B cell (primary cell): ENCODE data around the gene ANTXR1. TPM values are rescaled to one million over a fixed set of nuclear protein-coding genes. Genes with fewer than 3 reads are reported as not detected.

Experiments
- ATAC-seq: fragments of 200-7000 bp; cut with Tn5 transposase; one replicate; pipeline ENCODE4 v1.10.0; 2021; ENCODE audit warnings: low read depth, mild to moderate bottlenecking, moderate number of reproducible peaks, moderate library complexity
- CTCF ChIA-PET: fragments of 350-600 bp; sonication (Branson Sonifier 250); formaldehyde crosslinking; loops from one replicate; lab custom pipeline; 2021; ENCODE audit warnings: antibody characterized with exemption, inconsistent platforms; lab: Charles Lee
- POLR2A ChIA-PET: fragments of 350-600 bp; sonication (Branson Sonifier 250); formaldehyde crosslinking; loops from one replicate; lab custom pipeline; 2021; ENCODE audit warnings: antibody characterized with exemption; lab: Charles Lee
- DNase-seq: peaks from one replicate; pipeline ENCODE4 v3.0.0; 2013
- H2AFZ ChIP-seq: 2 replicates; pipeline ENCODE4 v1.6.1; 2012; ENCODE audit warnings: mild to moderate bottlenecking, low read depth, low read length; ENCODE audit not compliant: insufficient read depth, poor library complexity, severe bottlenecking
- H3K27ac ChIP-seq, 2 donors: 1 replicate in 1 of 2; 2 replicates in 1 of 2; pipeline ENCODE4 v1.5.1; 2012 to 2013; ENCODE audit warnings: low read length in 2 of 2, mild to moderate bottlenecking in 2 of 2, moderate library complexity in 1 of 2
- H3K27me3 ChIP-seq, 4 experiments: fragments of 200-600 bp in 1 of 4; sonication (generic) in 1 of 4; replicated peaks in 1 of 4; 1 replicate in 2 of 4; 2 replicates in 2 of 4; pipeline versions ENCODE4 v1.6.1 to v1.7.0; 2013 to 2016; ENCODE audit warnings: low read length in 3 of 4, mild to moderate bottlenecking in 2 of 4, mixed read lengths in 1 of 4, moderate library complexity in 1 of 4; ENCODE audit not compliant: insufficient read depth in 4 of 4, control insufficient read depth in 3 of 4; ENCODE audit errors: control extremely low read depth in 1 of 4
- H3K36me3 ChIP-seq, 2 experiments: replicated peaks in 1 of 2; 1 replicate in 1 of 2; 2 replicates in 1 of 2; pipeline versions ENCODE4 v1.6.1 to v1.7.1; 2013; ENCODE audit warnings: low read length in 1 of 2; ENCODE audit not compliant: insufficient read depth in 2 of 2, control insufficient read depth in 1 of 2; ENCODE audit errors: control extremely low read depth in 1 of 2, extremely low read depth in 1 of 2
- H3K4me1 ChIP-seq, 2 donors: fragments of 200-600 bp in 1 of 2; sonication (generic) in 1 of 2; 1 replicate in 1 of 2; 2 replicates in 1 of 2; pipeline versions ENCODE4 v1.5.1 to v1.6.1; 2013 to 2017; ENCODE audit warnings: low read length in 2 of 2; ENCODE audit not compliant: control insufficient read depth in 2 of 2, insufficient read depth in 2 of 2
- H3K4me2 ChIP-seq: replicated peaks from 2 replicates; pipeline ENCODE3; 2012; ENCODE audit warnings: mild to moderate bottlenecking, low read depth, low read length; ENCODE audit not compliant: poor library complexity, severe bottlenecking
- H3K4me3 ChIP-seq, 5 experiments: fragments of 200-600 bp in 1 of 5; sonication (generic) in 1 of 5; 1 replicate in 3 of 5; 2 replicates in 2 of 5; pipeline versions ENCODE4 v1.5.1 to v1.7.0; 2011 to 2016; ENCODE audit warnings: low read length in 4 of 5, mild to moderate bottlenecking in 4 of 5, low read depth in 2 of 5, control low read depth in 1 of 5, moderate library complexity in 1 of 5; ENCODE audit not compliant: insufficient read depth in 1 of 5; ENCODE audit errors: control extremely low read depth in 1 of 5, extremely low read depth in 1 of 5
- H3K79me2 ChIP-seq: fragments of 200-600 bp; sonication (generic); one replicate; pipeline ENCODE4 v1.6.0; 2016; ENCODE audit warnings: low read length; ENCODE audit not compliant: control insufficient read depth, insufficient read depth
- H3K9ac ChIP-seq: fragments of 200-600 bp; sonication (generic); 2 replicates; pipeline ENCODE4 v1.6.1; 2017; ENCODE audit warnings: mild to moderate bottlenecking, low read length, moderate library complexity
- H3K9me3 ChIP-seq, 3 donors: one replicate each; pipeline versions ENCODE4 v1.6.1 to v1.7.1; 2013; ENCODE audit warnings: low read length in 2 of 3; ENCODE audit not compliant: control insufficient read depth in 2 of 3, insufficient read depth in 1 of 3; ENCODE audit errors: control extremely low read depth in 1 of 3
- H4K20me1 ChIP-seq: 2 replicates; pipeline ENCODE4 v1.6.0; 2012; ENCODE audit warnings: mild to moderate bottlenecking, low read length; ENCODE audit not compliant: insufficient read depth, control insufficient read depth, poor library complexity, severe bottlenecking
- H3K27ac Mint-ChIP-seq: one replicate; pipeline ENCODE4 v1.8.0; 2021; ENCODE audit warnings: mixed read lengths
- H3K27me3 Mint-ChIP-seq: one replicate; pipeline ENCODE4 v1.8.0; 2021; ENCODE audit warnings: mixed read lengths
- H3K4me1 Mint-ChIP-seq: one replicate; pipeline ENCODE4 v1.8.0; 2021; ENCODE audit warnings: mixed read lengths
- H3K4me3 Mint-ChIP-seq: one replicate; pipeline ENCODE4 v1.8.0; 2021; ENCODE audit warnings: mixed read lengths
- H3K9me3 Mint-ChIP-seq: one replicate; pipeline ENCODE4 v1.8.0; 2022; ENCODE audit warnings: mixed read lengths; ENCODE audit not compliant: insufficient read depth
- CTCF ChIP-seq: fragments of 200-600 bp; IDR thresholded peaks from one replicate; pipeline ENCODE4 v1.8.0; 2022; ENCODE audit warnings: antibody characterized with exemption, mild to moderate bottlenecking
- EZH2 ChIP-seq: IDR thresholded peaks from 2 replicates; pipeline ENCODE4 v1.6.1; 2012; ENCODE audit warnings: borderline replicate concordance, low read depth, mild to moderate bottlenecking, moderate library complexity, low read length; ENCODE audit not compliant: insufficient read depth, poor library complexity, severe bottlenecking
- WGBS: methylation state at CpG from one replicate; pipeline ENCODE4 v1.1.5; 2013; ENCODE audit warnings: missing lambda C conversion rate; ENCODE audit not compliant: insufficient coverage; 5-methylcytosine and 5-hydroxymethylcytosine counted together
- intact Hi-C: fragments of 100-400 bp; cut with micrococcal nuclease; formaldehyde crosslinking; loops from one replicate; pipeline ENCODE4 v1.10.0; 2022
- polyA plus RNA-seq: library from polyadenylated mRNA; depleted of rRNA; stranded (reverse); fragments of >200 nt; gene quantifications from 2 replicates; pipeline ENCODE4 v1.2.3, GENCODE V29; 2012
- total RNA-seq, 2 donors: library from RNA; stranded (reverse); fragments of 120-200 nt in 1 of 2; gene quantifications; 1 replicate in 1 of 2; 2 replicates in 1 of 2; pipeline versions ENCODE4 v1.2.3 to v1.2.4, GENCODE V29; 2013 to 2022

Gene ANTXR1
- total and polyA plus RNA-seq, 2 donors (not counting 1 experiment from before 2014, with no cell fraction given) = not detected

- no peak overlapping the region for H2AFZ ChIP-seq
- H3K4me3 ChIP-seq = no peak overlapping the region
- H3K27me3 ChIP-seq = peaks cover 0 to 3% (median 0%) of the 10 kb centered on the region in 4 experiments
- WGBS = 70% methylated on average over 3 of the region's 3 CpGs
- no peak overlapping the region for H3K4me3 Mint-ChIP-seq
- intact Hi-C loops = no loop called here
- ChIA-PET POLR2A (no interaction called here), CTCF (no interaction called here)
- H3K9me3 Mint-ChIP-seq = no peaks in the 10 kb centered on the region
- H3K9me3 ChIP-seq = no peaks in the 10 kb centered on the region
- no peaks in the 10 kb centered on the region for H3K4me1 Mint-ChIP-seq
- TF ChIP-seq EZH2 = no peak
- TF ChIP-seq CTCF = no peak
- H3K9ac ChIP-seq = no peak overlapping the region
- H3K27ac Mint-ChIP-seq = no peak overlapping the region
- H3K79me2 ChIP-seq = no peaks in the 10 kb centered on the region
- H4K20me1 ChIP-seq = no peaks in the 10 kb centered on the region
- H3K36me3 ChIP-seq = no peaks in the 10 kb centered on the region
- peaks cover 32% of the 10 kb centered on the region for H3K27me3 Mint-ChIP-seq
- H3K4me2 ChIP-seq = no peak overlapping the region
- DNase-seq (no peak), ATAC-seq (no peak)
- H3K4me1 ChIP-seq = no peaks in the 10 kb centered on the region
- no peak overlapping the region for H3K27ac ChIP-seq
Measured at GRCh38 chr2:68995916-68996315, 17.1 kb upstream of the ANTXR1 start.

DNA sequence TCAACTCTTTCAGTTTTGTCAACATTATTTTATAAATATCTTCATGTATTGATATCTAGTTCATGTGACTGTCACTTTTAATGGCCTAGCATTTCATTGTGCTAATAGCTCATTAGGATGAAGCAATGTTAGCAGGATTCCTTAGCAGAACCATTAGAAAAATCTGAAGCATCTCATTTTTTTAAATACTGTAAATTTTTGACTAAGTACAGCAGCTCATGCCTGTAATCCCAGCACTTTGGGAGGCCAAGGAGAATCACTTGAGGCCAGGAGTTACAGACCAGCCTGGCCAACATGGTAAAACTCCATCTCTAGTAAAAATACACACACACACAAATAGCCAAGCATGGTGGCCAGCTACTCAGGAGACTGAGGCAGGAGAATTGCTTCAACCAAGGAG, 15.6 kb upstream of the ANTXR1 start:
- H4K20me1 ChIP-seq = no peaks in the 10 kb centered on the region
- no peak overlapping the region for H3K4me3 ChIP-seq
- ChIA-PET CTCF (no interaction called here), POLR2A (no interaction called here)
- H3K9me3 ChIP-seq = no peaks in the 10 kb centered on the region
- H3K36me3 ChIP-seq = no peaks in the 10 kb centered on the region
- H3K27ac ChIP-seq = no peak overlapping the region
- intact Hi-C loops = no loop called here
- ATAC-seq (no peak), DNase-seq (no peak)
- no peak overlapping the region for H2AFZ ChIP-seq
- Mint-ChIP-seq H3K4me3 (no peak overlapping the region), H3K27me3 (peaks cover 42% of the 10 kb centered on the region), H3K4me1 (no peaks in the 10 kb centered on the region), H3K9me3 (peaks cover 4% of the 10 kb centered on the region), H3K27ac (no peak overlapping the region)
- H3K4me1 ChIP-seq = no peaks in the 10 kb centered on the region
- H3K9ac ChIP-seq = no peak overlapping the region
- H3K79me2 ChIP-seq = no peaks in the 10 kb centered on the region
- H3K27me3 ChIP-seq = peaks cover 0 to 6% (median 1%) of the 10 kb centered on the region in 4 experiments
- TF ChIP-seq EZH2 = no peak
- TF ChIP-seq CTCF = no peak
- H3K4me2 ChIP-seq = no peak overlapping the region
